ENCODE results near the gene P2RX1. TPM values are rescaled to one million over a fixed set of nuclear protein-coding genes. Genes with fewer than 3 reads are reported as not detected.

The P2RX1 gene
- total and polyA plus RNA-seq, 7 donors: 0.46 to 55.9 (median 4.3) TPM

- WGBS, 2 donors: 82 to 90% methylated on average over 17 of the region's 17 CpGs
- Histone ChIP-seq H3K27me3 (no peaks in the 10 kb centered on the region), H3K27ac (no peak overlapping the region), H3K36me3 (peaks cover 2 to 4% (median 3%) of the 10 kb centered on the region in 4 donors), H3K4me1 (peaks cover 0 to 10% (median 7%) of the 10 kb centered on the region in 4 donors), H3K9me3 (no peaks in the 10 kb centered on the region), H3K4me3 (no peak overlapping the region)
- DNase-seq: no peak
- TF ChIP-seq POLR2A (IDR thresholded peaks at IDR 0.05) (no peak), EP300 (IDR thresholded peaks at IDR 0.05) (no peak), POLR2AphosphoS5 (IDR thresholded peaks at IDR 0.05) (no peak)
- TF ChIP-seq, protein P1, sequence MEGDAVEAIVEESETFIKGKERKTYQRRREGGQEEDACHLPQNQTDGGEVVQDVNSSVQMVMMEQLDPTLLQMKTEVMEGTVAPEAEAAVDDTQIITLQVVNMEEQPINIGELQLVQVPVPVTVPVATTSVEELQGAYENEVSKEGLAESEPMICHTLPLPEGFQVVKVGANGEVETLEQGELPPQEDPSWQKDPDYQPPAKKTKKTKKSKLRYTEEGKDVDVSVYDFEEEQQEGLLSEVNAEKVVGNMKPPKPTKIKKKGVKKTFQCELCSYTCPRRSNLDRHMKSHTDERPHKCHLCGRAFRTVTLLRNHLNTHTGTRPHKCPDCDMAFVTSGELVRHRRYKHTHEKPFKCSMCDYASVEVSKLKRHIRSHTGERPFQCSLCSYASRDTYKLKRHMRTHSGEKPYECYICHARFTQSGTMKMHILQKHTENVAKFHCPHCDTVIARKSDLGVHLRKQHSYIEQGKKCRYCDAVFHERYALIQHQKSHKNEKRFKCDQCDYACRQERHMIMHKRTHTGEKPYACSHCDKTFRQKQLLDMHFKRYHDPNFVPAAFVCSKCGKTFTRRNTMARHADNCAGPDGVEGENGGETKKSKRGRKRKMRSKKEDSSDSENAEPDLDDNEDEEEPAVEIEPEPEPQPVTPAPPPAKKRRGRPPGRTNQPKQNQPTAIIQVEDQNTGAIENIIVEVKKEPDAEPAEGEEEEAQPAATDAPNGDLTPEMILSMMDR (IDR thresholded peaks at IDR 0.05): no peak
- intact Hi-C loops (cut with DNase I): loop anchor here (2.0 kb wide), 1 partner anchor 46 kb away; no protein-coding TSS in a partner anchor
Observed at GRCh38 chr17:3867106-3867505, 49.2 kb downstream of the P2RX1 start.

GRCh38 chr17:3866276-3866675 is 50.0 kb downstream of the P2RX1 start:
- peaks cover 0 to 7% (median 2%) of the 10 kb centered on the region in 4 donors for H3K36me3 ChIP-seq
- H3K4me3 ChIP-seq: no peak overlapping the region
- no peaks in the 10 kb centered on the region for H3K9me3 ChIP-seq
- H3K27ac ChIP-seq: no peak overlapping the region
- intact Hi-C loops (cut with DNase I): loop anchor here (2.0 kb wide), 1 partner anchor 47 kb away; no protein-coding TSS in a partner anchor
- TF ChIP-seq EP300 (IDR thresholded peaks at IDR 0.05): no peak
- peaks cover 0 to 10% (median 7%) of the 10 kb centered on the region in 4 donors for H3K4me1 ChIP-seq
- DNase-seq: no peak
- WGBS, 2 donors: 95 to 96% methylated on average over 21 of the region's 21 CpGs
- no peaks in the 10 kb centered on the region for H3K27me3 ChIP-seq

GRCh38 chr17:3865176-3865575 is 51.1 kb downstream of the P2RX1 start:
- DNase-seq: no peak
- H3K36me3 ChIP-seq: peaks cover 0 to 18% (median 10%) of the 10 kb centered on the region in 4 donors
- intact Hi-C loops (cut with DNase I): no loop called here
- TF ChIP-seq POLR2AphosphoS5 (IDR thresholded peaks at IDR 0.05) (no peak), EP300 (IDR thresholded peaks at IDR 0.05) (no peak), POLR2A (IDR thresholded peaks at IDR 0.05) (no peak)
- TF ChIP-seq, protein P1 (IDR thresholded peaks at IDR 0.05): no peak
- H3K27me3 ChIP-seq: no peaks in the 10 kb centered on the region
- H3K4me3 ChIP-seq: no peak overlapping the region
- 76 to 86% methylated on average over 8 of the region's 8 CpGs for WGBS, 2 donors
- H3K9me3 ChIP-seq: no peaks in the 10 kb centered on the region
- peaks cover 0 to 10% (median 7%) of the 10 kb centered on the region in 4 donors for H3K4me1 ChIP-seq
- H3K27ac ChIP-seq: peak overlapping the region in 3 of 4 donors; percentile 17 to 39 (median 29)

- Histone ChIP-seq H3K36me3 (peaks cover 0 to 23% (median 10%) of the 10 kb centered on the region in 4 donors), H3K27ac (peak overlapping the region in 2 of 4 donors; percentile 17 to 29), H3K9me3 (no peaks in the 10 kb centered on the region), H3K4me3 (no peak overlapping the region), H3K27me3 (no peaks in the 10 kb centered on the region), H3K4me1 (peaks cover 0 to 10% (median 7%) of the 10 kb centered on the region in 4 donors)
- no peak for TF ChIP-seq POLR2A (IDR thresholded peaks at IDR 0.05)
- TF ChIP-seq, protein P1 (IDR thresholded peaks at IDR 0.05): no peak
- TF ChIP-seq POLR2AphosphoS5 (IDR thresholded peaks at IDR 0.05): no peak
- no peak for TF ChIP-seq EP300 (IDR thresholded peaks at IDR 0.05)
- WGBS, 2 donors: 90% methylated on average over 10 of the region's 10 CpGs
- intact Hi-C loops (cut with DNase I): no loop called here
- DNase-seq: no peak
Observed at GRCh38 chr17:3864534-3864933, 51.7 kb downstream of the P2RX1 start.

- peaks cover 0 to 10% (median 7%) of the 10 kb centered on the region in 4 donors for H3K4me1 ChIP-seq
- H3K27me3 ChIP-seq: no peaks in the 10 kb centered on the region
- intact Hi-C loops (cut with DNase I): loop anchor here (2.0 kb wide), 1 partner anchor 143 kb away; no protein-coding TSS in a partner anchor
- 90 to 93% methylated on average over 28 of the region's 28 CpGs for WGBS, 2 donors
- no peak overlapping the region for H3K4me3 ChIP-seq
- peaks cover 0 to 23% (median 10%) of the 10 kb centered on the region in 4 donors for H3K36me3 ChIP-seq
- DNase-seq: no peak
- TF ChIP-seq POLR2AphosphoS5 (IDR thresholded peaks at IDR 0.05): no peak
- TF ChIP-seq POLR2A (IDR thresholded peaks at IDR 0.05): no peak
- TF ChIP-seq, protein P1 (IDR thresholded peaks at IDR 0.05): no peak
- no peak for TF ChIP-seq EP300 (IDR thresholded peaks at IDR 0.05)
- H3K9me3 ChIP-seq: no peaks in the 10 kb centered on the region
- H3K27ac ChIP-seq: no peak overlapping the region
Observed at GRCh38 chr17:3861761-3862681, 54.2 kb downstream of the P2RX1 start.
